Measurements from ENCODE around the gene POMC.
"Not testable (repeated sequence)": the region's sequence is repeated elsewhere in the genome, so short reads cannot be mapped to it uniquely, and the experiment has no call there.

- not testable (repeated sequence) for TF ChIP-seq CTCF (IDR thresholded peaks at IDR 0.05 in 4 of 5, conservative IDR thresholded peaks at IDR 0.05 in 1 of 5); POLR2A (IDR thresholded peaks at IDR 0.05)
Observed at GRCh38 chr2:25127071-25127470, 41.3 kb downstream of the POMC start.

Measured in gastrocnemius medialis (tissue), 4 donors.